Measurements from ENCODE around the gene PEAK1. TPM values are rescaled to one million over a fixed set of nuclear protein-coding genes. Genes with fewer than 3 reads are reported as not detected.
A peak's percentile ranks its signal among the peaks of the same experiment; 100 is the strongest.

PEAK1 gene
- total and polyA plus RNA-seq, 9 of the 15 experiments (the other 6 are each of a cell fraction or from before 2014, with no cell fraction given) = 0.99 to 22.4 (median 10.8) TPM

DNA sequence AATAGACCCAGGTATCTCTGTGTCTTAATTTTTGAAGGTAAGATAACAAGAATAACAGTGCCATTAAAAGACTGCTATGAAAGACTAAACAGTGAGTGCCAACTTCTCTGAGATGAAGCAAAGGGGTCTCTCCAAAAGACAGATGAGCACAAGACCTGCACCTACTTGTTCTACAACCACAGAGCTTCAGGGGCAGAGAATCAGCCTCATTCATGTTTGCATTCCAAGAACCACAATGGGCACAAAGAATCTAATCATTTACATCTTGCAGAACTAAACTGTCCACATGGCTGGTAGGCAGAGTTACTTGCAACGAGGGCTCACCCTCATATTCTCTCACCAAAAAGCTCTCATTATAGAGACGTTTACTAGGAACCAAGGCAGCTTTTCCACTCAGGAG lies 83.9 kb downstream of the PEAK1 start:
- in situ Hi-C loops (cut with MboI) = no loop called here
- ChIA-PET CTCF (ENCODE audit: low intra/inter-chr PET ratio) (no interaction called here), POLR2A (interaction anchor here (1.1 to 1.4 kb wide), 2 partner anchors 10 to 11 kb away, joined by 3 to 4 read pairs; no protein-coding TSS in a partner anchor)
- Histone ChIP-seq H3K4me2 (ENCODE audit: insufficient read depth, low read length) (no peak overlapping the region), H3K36me3 (ENCODE audit: control insufficient read depth, insufficient read depth, low read length) (no peaks in the 10 kb centered on the region), H4K20me1 (replicated peaks; ENCODE audit: control insufficient read depth, insufficient read depth, low read length) (no peaks in the 10 kb centered on the region), H3K4me3 (no peak overlapping the region), H3K9me3 (replicated peaks; ENCODE audit: control insufficient read depth, insufficient read depth, low read depth, low read length) (no peaks in the 10 kb centered on the region), H3K27me3 (ENCODE audit: control insufficient read depth in 2 of 2, insufficient read depth in 2 of 2, low read length in 2 of 2) (no peaks in the 10 kb centered on the region), H3K27ac (ENCODE audit: extremely low read depth, low read depth, low read length) (no peak overlapping the region), H3K9ac (ENCODE audit: insufficient read depth in 1 of 2, low read depth in 2 of 2, low read length in 2 of 2) (no peak overlapping the region), H3K9me1 (ENCODE audit: control insufficient read depth, insufficient read depth, low read length) (no peaks in the 10 kb centered on the region), H3K4me1 (replicated peaks in 1 of 2; ENCODE audit: control insufficient read depth in 2 of 2, insufficient read depth in 2 of 2, low read length in 2 of 2) (peaks cover 3 to 5% of the 10 kb centered on the region in 2 experiments; a peak in 4 of 5 replicates), H3K79me2 (ENCODE audit: control insufficient read depth, insufficient read depth, low read length) (no peaks in the 10 kb centered on the region), H2AFZ (ENCODE audit: low read depth, low read length) (no peak overlapping the region)
- TF ChIP-seq POLR2A (conservative IDR thresholded peaks at IDR 0.05) = no peak
- TF ChIP-seq, protein P1, sequence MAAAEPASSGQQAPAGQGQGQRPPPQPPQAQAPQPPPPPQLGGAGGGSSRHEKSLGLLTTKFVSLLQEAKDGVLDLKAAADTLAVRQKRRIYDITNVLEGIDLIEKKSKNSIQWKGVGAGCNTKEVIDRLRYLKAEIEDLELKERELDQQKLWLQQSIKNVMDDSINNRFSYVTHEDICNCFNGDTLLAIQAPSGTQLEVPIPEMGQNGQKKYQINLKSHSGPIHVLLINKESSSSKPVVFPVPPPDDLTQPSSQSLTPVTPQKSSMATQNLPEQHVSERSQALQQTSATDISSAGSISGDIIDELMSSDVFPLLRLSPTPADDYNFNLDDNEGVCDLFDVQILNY (CRISPR knock-in tag; IDR thresholded peaks at IDR 0.05) = no peak
- no peak for TF ChIP-seq HNRNPL (IDR thresholded peaks at IDR 0.05; ENCODE audit: low read depth, low read length)
- no peak for TF ChIP-seq ZNF384 (IDR thresholded peaks at IDR 0.05; ENCODE audit: low read depth, low read length)
- TF ChIP-seq PCBP2 (IDR thresholded peaks at IDR 0.05; ENCODE audit: low read depth, low read length, poor library complexity, severe bottlenecking) = no peak
- FAIRE-seq (no peak), DNase-seq (ENCODE audit: extremely low read depth in 1 of 4, low spot score in 3 of 4) (no peak), ATAC-seq (no peak)
- 48% methylated on average over 2 of the region's 2 CpGs for WGBS (ENCODE audit: insufficient coverage, low coverage, missing lambda C conversion rate)
- no TSS peak for BruUV-seq (replicated peaks)
- intact Hi-C loops (cut with micrococcal nuclease) = no loop called here

DNA sequence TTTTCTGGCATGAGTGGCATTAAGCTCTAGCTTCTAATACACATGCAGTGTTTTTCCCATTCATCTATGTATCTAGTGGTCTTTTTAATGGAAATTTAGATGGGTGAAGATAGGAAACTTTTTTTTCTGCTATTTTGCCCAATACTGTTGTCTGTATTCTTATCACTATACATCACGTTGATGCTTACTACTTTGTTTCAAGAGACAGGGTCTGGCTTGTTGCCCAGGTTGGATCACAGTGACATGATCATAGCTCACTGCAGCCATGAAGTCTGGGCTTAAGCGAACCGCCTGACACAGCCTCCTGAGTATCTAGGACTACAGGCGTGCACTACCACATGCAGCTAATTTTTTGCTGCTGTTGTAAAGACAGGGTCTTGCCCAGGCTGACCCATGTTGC lies 84.6 kb downstream of the PEAK1 start:
- FAIRE-seq = peak; percentile 11
- no peak overlapping the region for H3K4me2 ChIP-seq (ENCODE audit: insufficient read depth, low read length)
- in situ Hi-C loops (cut with MboI) = no loop called here
- intact Hi-C loops (cut with micrococcal nuclease) = no loop called here
- no peak overlapping the region for H3K4me3 ChIP-seq
- POLR2A ChIA-PET = interaction anchor here (0.5 to 1.4 kb wide), 6 partner anchors 10 to 95 kb away, joined by 3 to 5 read pairs (median 3); no protein-coding TSS in a partner anchor
- no peaks in the 10 kb centered on the region for H3K9me1 ChIP-seq (ENCODE audit: control insufficient read depth, insufficient read depth, low read length)
- CTCF ChIA-PET (ENCODE audit: low intra/inter-chr PET ratio) = no interaction called here
- H3K36me3 ChIP-seq (ENCODE audit: control insufficient read depth, insufficient read depth, low read length) = no peaks in the 10 kb centered on the region
- DNase-seq (ENCODE audit: extremely low read depth in 1 of 4, low spot score in 3 of 4) = peak in 1 of 4 experiments; percentile 58
- H3K9ac ChIP-seq (ENCODE audit: insufficient read depth in 1 of 2, low read depth in 2 of 2, low read length in 2 of 2) = no peak overlapping the region
- no peaks in the 10 kb centered on the region for H3K27me3 ChIP-seq (ENCODE audit: control insufficient read depth in 2 of 2, insufficient read depth in 2 of 2, low read length in 2 of 2)
- no peak overlapping the region for H2AFZ ChIP-seq (ENCODE audit: low read depth, low read length)
- H3K27ac ChIP-seq (ENCODE audit: extremely low read depth, low read depth, low read length) = no peak overlapping the region
- no peaks in the 10 kb centered on the region for H4K20me1 ChIP-seq (replicated peaks; ENCODE audit: control insufficient read depth, insufficient read depth, low read length)
- no TSS peak for BruUV-seq (replicated peaks)
- ATAC-seq = peak; percentile 71
- H3K79me2 ChIP-seq (ENCODE audit: control insufficient read depth, insufficient read depth, low read length) = no peaks in the 10 kb centered on the region
- H3K4me1 ChIP-seq (replicated peaks in 1 of 2; ENCODE audit: control insufficient read depth in 2 of 2, insufficient read depth in 2 of 2, low read length in 2 of 2) = peaks cover 3 to 5% of the 10 kb centered on the region in 2 experiments; a peak in 4 of 5 replicates
- 7% methylated on average over 4 of the region's 4 CpGs for WGBS (ENCODE audit: insufficient coverage, low coverage, missing lambda C conversion rate)
- no peaks in the 10 kb centered on the region for H3K9me3 ChIP-seq (replicated peaks; ENCODE audit: control insufficient read depth, insufficient read depth, low read depth, low read length)
- TF ChIP-seq NCOR1 (IDR thresholded peaks at IDR 0.05) (0 out of 2 replicates have a peak, but pooled peaks have one; percentile 12), MEIS2 (IDR thresholded peaks at IDR 0.05; ENCODE audit: partially characterized antibody) (peak; percentile 74), CEBPG (CRISPR knock-in tag; IDR thresholded peaks at IDR 0.05) (no peak), CEBPG (tag; conservative IDR thresholded peaks at IDR 0.05 in 1 of 2, IDR thresholded peaks at IDR 0.05 in 1 of 2) (0 out of 4 replicates have a peak, but pooled peaks of 1 of the 2 experiments have one; percentile 24), ARID1B (IDR thresholded peaks at IDR 0.05) (peak; percentile 49), ETV5 (CRISPR knock-in tag; IDR thresholded peaks at IDR 0.05; ENCODE audit: low read depth) (no peak), NFIC (IDR thresholded peaks at IDR 0.05) (peak; percentile 73), SNIP1 (IDR thresholded peaks at IDR 0.05; ENCODE audit: low read depth) (no peak), CBFA2T3 (IDR thresholded peaks at IDR 0.05) (peak; percentile 22; the same call in 1 of the 2 replicates)

All from K562 (cell line).